ENCODE measurements around the gene MAGI2.

DNA sequence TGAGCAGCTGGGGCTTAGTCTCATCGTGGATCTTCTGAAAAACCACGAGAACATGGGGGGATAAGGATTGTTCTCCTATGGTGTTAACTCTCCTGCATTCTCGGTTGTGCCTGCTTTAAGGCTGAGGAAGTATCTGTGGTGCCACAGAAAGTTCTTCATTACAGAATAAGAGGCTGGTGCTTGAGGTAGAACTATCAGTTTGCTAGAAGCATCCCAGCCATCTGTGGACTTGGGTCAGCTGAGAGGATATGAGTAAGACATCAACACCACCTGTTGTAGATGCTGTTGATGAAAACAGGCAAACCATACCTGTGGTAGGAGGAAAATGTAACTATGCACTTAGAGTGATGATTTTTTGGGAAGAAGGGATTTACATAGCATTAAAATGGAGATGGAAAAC is 1238.3 kb downstream of the MAGI2 start:
- TF ChIP-seq POLR2A (IDR thresholded peaks at IDR 0.05) = no peak
- TF ChIP-seq, protein P1, sequence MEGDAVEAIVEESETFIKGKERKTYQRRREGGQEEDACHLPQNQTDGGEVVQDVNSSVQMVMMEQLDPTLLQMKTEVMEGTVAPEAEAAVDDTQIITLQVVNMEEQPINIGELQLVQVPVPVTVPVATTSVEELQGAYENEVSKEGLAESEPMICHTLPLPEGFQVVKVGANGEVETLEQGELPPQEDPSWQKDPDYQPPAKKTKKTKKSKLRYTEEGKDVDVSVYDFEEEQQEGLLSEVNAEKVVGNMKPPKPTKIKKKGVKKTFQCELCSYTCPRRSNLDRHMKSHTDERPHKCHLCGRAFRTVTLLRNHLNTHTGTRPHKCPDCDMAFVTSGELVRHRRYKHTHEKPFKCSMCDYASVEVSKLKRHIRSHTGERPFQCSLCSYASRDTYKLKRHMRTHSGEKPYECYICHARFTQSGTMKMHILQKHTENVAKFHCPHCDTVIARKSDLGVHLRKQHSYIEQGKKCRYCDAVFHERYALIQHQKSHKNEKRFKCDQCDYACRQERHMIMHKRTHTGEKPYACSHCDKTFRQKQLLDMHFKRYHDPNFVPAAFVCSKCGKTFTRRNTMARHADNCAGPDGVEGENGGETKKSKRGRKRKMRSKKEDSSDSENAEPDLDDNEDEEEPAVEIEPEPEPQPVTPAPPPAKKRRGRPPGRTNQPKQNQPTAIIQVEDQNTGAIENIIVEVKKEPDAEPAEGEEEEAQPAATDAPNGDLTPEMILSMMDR (IDR thresholded peaks at IDR 0.05) = no peak

Data from breast epithelium (tissue), 3 donors.